ENCODE measurements around the gene PADI1. TPM values are rescaled to one million over a fixed set of nuclear protein-coding genes. Genes with fewer than 3 reads are reported as not detected.

The PADI1 gene
- polyA plus RNA-seq, 1 experiment = not detected

- DNase-seq (ENCODE audit: low read depth, low spot score) = no peak
- Histone ChIP-seq H3K27me3 (ENCODE audit: control insufficient read depth, insufficient read depth, low read length) (no peaks in the 10 kb centered on the region), H3K4me3 (ENCODE audit: low read depth, low read length) (no peak overlapping the region), H3K27ac (ENCODE audit: low read depth, low read length) (no peak overlapping the region), H3K9me3 (ENCODE audit: control insufficient read depth, insufficient read depth, low read length) (no peaks in the 10 kb centered on the region)
- TF ChIP-seq CTCF (IDR thresholded peaks at IDR 0.05; ENCODE audit: low read depth, low read length) = no peak
- ChIA-PET CTCF (no interaction called here), POLR2A (no interaction called here)
Measured at GRCh38 chr1:17209430-17209829, 4.5 kb downstream of the PADI1 start.

GRCh38 chr1:17210176-17210575 is 5.2 kb downstream of the PADI1 start:
- CTCF ChIA-PET = no interaction called here
- DNase-seq (ENCODE audit: low read depth, low spot score) = no peak
- TF ChIP-seq CTCF (IDR thresholded peaks at IDR 0.05; ENCODE audit: low read depth, low read length) = no peak
- Histone ChIP-seq H3K9me3 (ENCODE audit: control insufficient read depth, insufficient read depth, low read length) (no peaks in the 10 kb centered on the region), H3K27me3 (ENCODE audit: control insufficient read depth, insufficient read depth, low read length) (no peaks in the 10 kb centered on the region), H3K4me3 (ENCODE audit: low read depth, low read length) (no peak overlapping the region), H3K27ac (ENCODE audit: low read depth, low read length) (no peak overlapping the region)
- POLR2A ChIA-PET = no interaction called here

GRCh38 chr1:17211377-17211776 is 6.4 kb downstream of the PADI1 start:
- POLR2A ChIA-PET = no interaction called here

GRCh38 chr1:17212009-17212408 is 7.1 kb downstream of the PADI1 start:
- ChIA-PET POLR2A (no interaction called here), CTCF (interaction anchor here (1.8 kb wide), 1 partner anchor 25 kb away, joined by 8 read pairs; no protein-coding TSS in a partner anchor)
- Histone ChIP-seq H3K9me3 (ENCODE audit: control insufficient read depth, insufficient read depth, low read length) (no peaks in the 10 kb centered on the region), H3K27ac (ENCODE audit: low read depth, low read length) (no peak overlapping the region), H3K27me3 (ENCODE audit: control insufficient read depth, insufficient read depth, low read length) (no peaks in the 10 kb centered on the region), H3K4me3 (ENCODE audit: low read depth, low read length) (no peak overlapping the region)
- no peak for DNase-seq (ENCODE audit: low read depth, low spot score)
- no peak for TF ChIP-seq CTCF (IDR thresholded peaks at IDR 0.05; ENCODE audit: low read depth, low read length)

More at GRCh38 chr1:17211377-17211776, 6.4 kb downstream of the PADI1 start:
- Histone ChIP-seq H3K9me3 (ENCODE audit: control insufficient read depth, insufficient read depth, low read length) (no peaks in the 10 kb centered on the region), H3K27ac (ENCODE audit: low read depth, low read length) (no peak overlapping the region), H3K27me3 (ENCODE audit: control insufficient read depth, insufficient read depth, low read length) (no peaks in the 10 kb centered on the region), H3K4me3 (ENCODE audit: low read depth, low read length) (no peak overlapping the region)
- DNase-seq (ENCODE audit: low read depth, low spot score) = no peak
- CTCF ChIA-PET = interaction anchor here (1.8 kb wide), 1 partner anchor 26 kb away, joined by 8 read pairs; no protein-coding TSS in a partner anchor
- TF ChIP-seq CTCF (IDR thresholded peaks at IDR 0.05; ENCODE audit: low read depth, low read length) = no peak

GRCh38 chr1:17212487-17213121 is 7.7 kb downstream of the PADI1 start:
- no peak for TF ChIP-seq CTCF (IDR thresholded peaks at IDR 0.05; ENCODE audit: low read depth, low read length)
- H3K27me3 ChIP-seq (ENCODE audit: control insufficient read depth, insufficient read depth, low read length) = no peaks in the 10 kb centered on the region
- H3K27ac ChIP-seq (ENCODE audit: low read depth, low read length) = no peak overlapping the region
- ChIA-PET CTCF (interaction anchor here (0.6 to 1.8 kb wide), 4 partner anchors 21 to 87 kb away, joined by 3 to 8 read pairs (median 4); no protein-coding TSS in a partner anchor), POLR2A (interaction anchor here (0.6 to 0.9 kb wide), 2 partner anchors 23 to 44 kb away, joined by 4 to 6 read pairs; no protein-coding TSS in a partner anchor)
- no peak overlapping the region for H3K4me3 ChIP-seq (ENCODE audit: low read depth, low read length)
- DNase-seq (ENCODE audit: low read depth, low spot score) = peak; percentile 26
- no peaks in the 10 kb centered on the region for H3K9me3 ChIP-seq (ENCODE audit: control insufficient read depth, insufficient read depth, low read length)

Data from AG04450 (cell line).